Thyroid gland (tissue), 4 donors: ENCODE measurements around the gene HDC. TPM values are rescaled to one million over a fixed set of nuclear protein-coding genes. Genes with fewer than 3 reads are reported as not detected.

ENCODE experiments used
- DNase-seq, 2 donors: peaks; one replicate each; pipeline ENCODE4 v3.0.0-alpha.2; 2019
- H3K27ac ChIP-seq, 3 donors: fragments of 200-600 bp; sonication (generic); 1 replicate in 2 of 3; 2 replicates in 1 of 3; pipeline ENCODE4 v1.5.1; 2016 to 2019; ENCODE audit warnings: mild to moderate bottlenecking in 1 of 3, moderate library complexity in 1 of 3
- H3K27me3 ChIP-seq: fragments of 200-600 bp; sonication (generic); one replicate; pipeline ENCODE4 v1.5.1; 2019
- H3K36me3 ChIP-seq, 2 donors: fragments of 200-600 bp; sonication (generic); one replicate each; pipeline ENCODE4 v1.5.1; 2016 to 2019
- H3K4me1 ChIP-seq, 2 donors: fragments of 200-600 bp; sonication (generic); one replicate each; pipeline ENCODE4 v1.5.1; 2017 to 2019
- H3K4me3 ChIP-seq, 3 donors: fragments of 200-600 bp; sonication (generic); replicated peaks in 1 of 3; 1 replicate in 2 of 3; 2 replicates in 1 of 3; pipeline ENCODE4 v1.5.1; 2016; ENCODE audit warnings: mild to moderate bottlenecking in 1 of 3
- H3K9me3 ChIP-seq: fragments of 200-600 bp; sonication (generic); one replicate; pipeline ENCODE4 v1.5.1; 2017
- CTCF ChIP-seq, 6 experiments: fragments of 200-600 bp in 3 of 6; fragments of 450-650 bp in 3 of 6; sonication (generic) in 3 of 6; IDR thresholded peaks; one replicate each; pipeline ENCODE4 v1.5.1; 2016 to 2019; ENCODE audit warnings: antibody characterized with exemption in 6 of 6, mild to moderate bottlenecking in 2 of 6, inconsistent platforms in 1 of 6, moderate library complexity in 1 of 6
- POLR2A ChIP-seq, 2 donors: fragments of 450-650 bp; IDR thresholded peaks; one replicate each; pipeline ENCODE4 v1.6.1; 2017; ENCODE audit warnings: antibody characterized with exemption in 2 of 2, mild to moderate bottlenecking in 2 of 2, moderate library complexity in 1 of 2
- WGBS, 2 donors: methylation state at CpG; one replicate each; pipeline ENCODE4 v1.1.5; 2017; 5-methylcytosine and 5-hydroxymethylcytosine counted together
- intact Hi-C: fragments of 100-400 bp; cut with DNase I; formaldehyde crosslinking; loops from one replicate; pipeline ENCODE4 v1.15.1; 2023
- total RNA-seq, 4 donors: library from RNA; depleted of rRNA; stranded (reverse); fragments of >200 nt; gene quantifications; one replicate each; pipeline ENCODE4 v1.2.3, GENCODE V29; 2016

HDC gene
- total RNA-seq, 4 donors from 2014 or later: 0.45 TPM; not detected in 3

- Histone ChIP-seq H3K36me3 (no peaks in the 10 kb centered on the region), H3K9me3 (no peaks in the 10 kb centered on the region), H3K27ac (no peak overlapping the region), H3K4me1 (peaks cover 0 to 4% of the 10 kb centered on the region in 2 donors), H3K27me3 (no peaks in the 10 kb centered on the region), H3K4me3 (no peak overlapping the region)
- WGBS, 2 donors: 64 to 69% methylated on average over 2 of the region's 2 CpGs
- TF ChIP-seq CTCF (IDR thresholded peaks at IDR 0.05): no peak
- TF ChIP-seq POLR2A (IDR thresholded peaks at IDR 0.05): no peak
- intact Hi-C loops: no loop called here
- no peak for DNase-seq
Measured at GRCh38 chr15:50249704-50250103, 15.8 kb downstream of the HDC start.

- no peak for TF ChIP-seq POLR2A (IDR thresholded peaks at IDR 0.05)
- TF ChIP-seq CTCF (IDR thresholded peaks at IDR 0.05): no peak
- WGBS, 2 donors: 86 to 87% methylated on average over 4 of the region's 4 CpGs
- no peaks in the 10 kb centered on the region for H3K27me3 ChIP-seq
- H3K36me3 ChIP-seq: no peaks in the 10 kb centered on the region
- H3K4me1 ChIP-seq: peaks cover 0 to 4% of the 10 kb centered on the region in 2 donors
- H3K27ac ChIP-seq: no peak overlapping the region
- no peak overlapping the region for H3K4me3 ChIP-seq
- no peak for DNase-seq
- intact Hi-C loops: no loop called here
- H3K9me3 ChIP-seq: no peaks in the 10 kb centered on the region
Measured at GRCh38 chr15:50248994-50249582, 16.4 kb downstream of the HDC start.

GRCh38 chr15:50247819-50248655, 17.5 kb downstream of the HDC start:
- intact Hi-C loops: no loop called here
- H3K4me3 ChIP-seq: no peak overlapping the region
- TF ChIP-seq CTCF (IDR thresholded peaks at IDR 0.05) (no peak), POLR2A (IDR thresholded peaks at IDR 0.05) (no peak)
- H3K4me1 ChIP-seq: peaks cover 0 to 4% of the 10 kb centered on the region in 2 donors
- no peaks in the 10 kb centered on the region for H3K36me3 ChIP-seq
- WGBS, 2 donors: 82 to 89% methylated on average over 13 to 14 of the region's 14 CpGs
- peak; percentile 12 to 40 for DNase-seq
- no peaks in the 10 kb centered on the region for H3K27me3 ChIP-seq
- no peak overlapping the region for H3K27ac ChIP-seq
- H3K9me3 ChIP-seq: no peaks in the 10 kb centered on the region

- peaks cover 0 to 4% of the 10 kb centered on the region in 2 donors for H3K4me1 ChIP-seq
- no peaks in the 10 kb centered on the region for H3K9me3 ChIP-seq
- intact Hi-C loops: no loop called here
- no peak for DNase-seq
- TF ChIP-seq CTCF (IDR thresholded peaks at IDR 0.05) (no peak), POLR2A (IDR thresholded peaks at IDR 0.05) (no peak)
- H3K4me3 ChIP-seq: no peak overlapping the region
- H3K27ac ChIP-seq: no peak overlapping the region
- WGBS, 2 donors: 94 to 95% methylated on average over 2 of the region's 2 CpGs
- H3K36me3 ChIP-seq: no peaks in the 10 kb centered on the region
- H3K27me3 ChIP-seq: no peaks in the 10 kb centered on the region
Measured at GRCh38 chr15:50246631-50247030, 18.9 kb downstream of the HDC start.
